ENCODE measurements around the gene LRRC71.

Gene LRRC71

GRCh38 chr1:156939786-156940334 lies 19.4 kb downstream of the LRRC71 start:
- Histone ChIP-seq H3K9me3 (ENCODE audit: control insufficient read depth in 2 of 2, low read length in 2 of 2) (no peaks in the 10 kb centered on the region), H3K27ac (ENCODE audit: low read length) (no peak overlapping the region), H3K4me1 (ENCODE audit: control insufficient read depth, insufficient read depth, low read length) (no peaks in the 10 kb centered on the region), H3K36me3 (ENCODE audit: control insufficient read depth in 2 of 2, insufficient read depth in 2 of 2, low read length in 2 of 2) (peaks cover 48 to 79% of the 10 kb centered on the region in 2 donors), H3K27me3 (ENCODE audit: control insufficient read depth in 1 of 2, insufficient read depth in 2 of 2, low read length in 2 of 2) (no peaks in the 10 kb centered on the region), H3K9ac (ENCODE audit: low read length in 2 of 2) (no peak overlapping the region), H3K4me3 (ENCODE audit: low read length in 2 of 2) (no peak overlapping the region)

- Histone ChIP-seq H3K4me1 (ENCODE audit: control insufficient read depth, insufficient read depth, low read length) (no peaks in the 10 kb centered on the region), H3K4me3 (ENCODE audit: low read length in 2 of 2) (no peak overlapping the region), H3K36me3 (ENCODE audit: control insufficient read depth in 2 of 2, insufficient read depth in 2 of 2, low read length in 2 of 2) (peaks cover 63 to 85% of the 10 kb centered on the region in 2 donors), H3K9ac (ENCODE audit: low read length in 2 of 2) (no peak overlapping the region), H3K27ac (ENCODE audit: low read length) (no peak overlapping the region), H3K9me3 (ENCODE audit: control insufficient read depth in 2 of 2, low read length in 2 of 2) (no peaks in the 10 kb centered on the region), H3K27me3 (ENCODE audit: control insufficient read depth in 1 of 2, insufficient read depth in 2 of 2, low read length in 2 of 2) (no peaks in the 10 kb centered on the region)
These were observed 21.2 kb downstream of the LRRC71 start for GRCh38 chr1:156941675-156942074.

- H3K36me3 ChIP-seq (ENCODE audit: control insufficient read depth in 2 of 2, insufficient read depth in 2 of 2, low read length in 2 of 2), result peaks cover 64 to 87% of the 10 kb centered on the region in 2 donors
- no peaks in the 10 kb centered on the region for H3K4me1 ChIP-seq (ENCODE audit: control insufficient read depth, insufficient read depth, low read length)
- H3K9me3 ChIP-seq (ENCODE audit: control insufficient read depth in 2 of 2, low read length in 2 of 2), result no peaks in the 10 kb centered on the region
These were observed 21.7 kb downstream of the LRRC71 start for GRCh38 chr1:156942176-156942575.

GRCh38 chr1:156942576-156942975 lies 22.1 kb downstream of the LRRC71 start:
- Histone ChIP-seq H3K27me3 (ENCODE audit: control insufficient read depth in 1 of 2, insufficient read depth in 2 of 2, low read length in 2 of 2) (no peaks in the 10 kb centered on the region), H3K9ac (ENCODE audit: low read length in 2 of 2) (no peak overlapping the region), H3K4me1 (ENCODE audit: control insufficient read depth, insufficient read depth, low read length) (no peaks in the 10 kb centered on the region), H3K36me3 (ENCODE audit: control insufficient read depth in 2 of 2, insufficient read depth in 2 of 2, low read length in 2 of 2) (peaks cover 64 to 85% of the 10 kb centered on the region in 2 donors), H3K27ac (ENCODE audit: low read length) (no peak overlapping the region), H3K9me3 (ENCODE audit: control insufficient read depth in 2 of 2, low read length in 2 of 2) (no peaks in the 10 kb centered on the region), H3K4me3 (ENCODE audit: low read length in 2 of 2) (no peak overlapping the region)

More at GRCh38 chr1:156942176-156942575, 21.7 kb downstream of the LRRC71 start:
- no peak overlapping the region for H3K4me3 ChIP-seq (ENCODE audit: low read length in 2 of 2)
- H3K27ac ChIP-seq (ENCODE audit: low read length), result no peak overlapping the region
- no peaks in the 10 kb centered on the region for H3K27me3 ChIP-seq (ENCODE audit: control insufficient read depth in 1 of 2, insufficient read depth in 2 of 2, low read length in 2 of 2)
- no peak overlapping the region for H3K9ac ChIP-seq (ENCODE audit: low read length in 2 of 2)

GRCh38 chr1:156943756-156944155 lies 23.3 kb downstream of the LRRC71 start:
- H3K9me3 ChIP-seq (ENCODE audit: control insufficient read depth in 2 of 2, low read length in 2 of 2), result no peaks in the 10 kb centered on the region
- no peak overlapping the region for H3K4me3 ChIP-seq (ENCODE audit: low read length in 2 of 2)
- no peak overlapping the region for H3K27ac ChIP-seq (ENCODE audit: low read length)
- H3K27me3 ChIP-seq (ENCODE audit: control insufficient read depth in 1 of 2, insufficient read depth in 2 of 2, low read length in 2 of 2), result no peaks in the 10 kb centered on the region
- no peaks in the 10 kb centered on the region for H3K4me1 ChIP-seq (ENCODE audit: control insufficient read depth, insufficient read depth, low read length)
- no peak overlapping the region for H3K9ac ChIP-seq (ENCODE audit: low read length in 2 of 2)
- H3K36me3 ChIP-seq (ENCODE audit: control insufficient read depth in 2 of 2, insufficient read depth in 2 of 2, low read length in 2 of 2), result peaks cover 74 to 90% of the 10 kb centered on the region in 2 donors

- H3K4me3 ChIP-seq (ENCODE audit: low read length in 2 of 2), result no peak overlapping the region
- no peak overlapping the region for H3K9ac ChIP-seq (ENCODE audit: low read length in 2 of 2)
- no peaks in the 10 kb centered on the region for H3K27me3 ChIP-seq (ENCODE audit: control insufficient read depth in 1 of 2, insufficient read depth in 2 of 2, low read length in 2 of 2)
- no peaks in the 10 kb centered on the region for H3K4me1 ChIP-seq (ENCODE audit: control insufficient read depth, insufficient read depth, low read length)
- H3K27ac ChIP-seq (ENCODE audit: low read length), result no peak overlapping the region
- H3K36me3 ChIP-seq (ENCODE audit: control insufficient read depth in 2 of 2, insufficient read depth in 2 of 2, low read length in 2 of 2), result peaks cover 74 to 91% of the 10 kb centered on the region in 2 donors
- H3K9me3 ChIP-seq (ENCODE audit: control insufficient read depth in 2 of 2, low read length in 2 of 2), result no peaks in the 10 kb centered on the region
These were observed 23.8 kb downstream of the LRRC71 start for GRCh38 chr1:156944268-156944667.

GRCh38 chr1:156944848-156945247 lies 24.4 kb downstream of the LRRC71 start:
- no peak overlapping the region for H3K27ac ChIP-seq (ENCODE audit: low read length)
- H3K27me3 ChIP-seq (ENCODE audit: control insufficient read depth in 1 of 2, insufficient read depth in 2 of 2, low read length in 2 of 2), result no peaks in the 10 kb centered on the region
- H3K9me3 ChIP-seq (ENCODE audit: control insufficient read depth in 2 of 2, low read length in 2 of 2), result no peaks in the 10 kb centered on the region
- no peak overlapping the region for H3K4me3 ChIP-seq (ENCODE audit: low read length in 2 of 2)
- no peak overlapping the region for H3K9ac ChIP-seq (ENCODE audit: low read length in 2 of 2)
- no peaks in the 10 kb centered on the region for H3K4me1 ChIP-seq (ENCODE audit: control insufficient read depth, insufficient read depth, low read length)
- H3K36me3 ChIP-seq (ENCODE audit: control insufficient read depth in 2 of 2, insufficient read depth in 2 of 2, low read length in 2 of 2), result peaks cover 71 to 91% of the 10 kb centered on the region in 2 donors

GRCh38 chr1:156945881-156946661 lies 25.6 kb downstream of the LRRC71 start:
- no peak overlapping the region for H3K4me3 ChIP-seq (ENCODE audit: low read length in 2 of 2)
- no peaks in the 10 kb centered on the region for H3K27me3 ChIP-seq (ENCODE audit: control insufficient read depth in 1 of 2, insufficient read depth in 2 of 2, low read length in 2 of 2)
- H3K4me1 ChIP-seq (ENCODE audit: control insufficient read depth, insufficient read depth, low read length), result no peaks in the 10 kb centered on the region
- H3K36me3 ChIP-seq (ENCODE audit: control insufficient read depth in 2 of 2, insufficient read depth in 2 of 2, low read length in 2 of 2), result peaks cover 71 to 88% of the 10 kb centered on the region in 2 donors
- no peak overlapping the region for H3K9ac ChIP-seq (ENCODE audit: low read length in 2 of 2)
- no peaks in the 10 kb centered on the region for H3K9me3 ChIP-seq (ENCODE audit: control insufficient read depth in 2 of 2, low read length in 2 of 2)
- no peak overlapping the region for H3K27ac ChIP-seq (ENCODE audit: low read length)

- Histone ChIP-seq H3K27me3 (ENCODE audit: control insufficient read depth in 1 of 2, insufficient read depth in 2 of 2, low read length in 2 of 2) (no peaks in the 10 kb centered on the region), H3K9ac (ENCODE audit: low read length in 2 of 2) (no peak overlapping the region), H3K4me3 (ENCODE audit: low read length in 2 of 2) (no peak overlapping the region), H3K27ac (ENCODE audit: low read length) (no peak overlapping the region), H3K4me1 (ENCODE audit: control insufficient read depth, insufficient read depth, low read length) (no peaks in the 10 kb centered on the region), H3K36me3 (ENCODE audit: control insufficient read depth in 2 of 2, insufficient read depth in 2 of 2, low read length in 2 of 2) (peaks cover 71 to 87% of the 10 kb centered on the region in 2 donors), H3K9me3 (ENCODE audit: control insufficient read depth in 2 of 2, low read length in 2 of 2) (no peaks in the 10 kb centered on the region)
These were observed 26.7 kb downstream of the LRRC71 start for GRCh38 chr1:156947127-156947526.

GRCh38 chr1:156947818-156948525 lies 27.5 kb downstream of the LRRC71 start:
- Histone ChIP-seq H3K27me3 (ENCODE audit: control insufficient read depth in 1 of 2, insufficient read depth in 2 of 2, low read length in 2 of 2) (no peaks in the 10 kb centered on the region), H3K9me3 (ENCODE audit: control insufficient read depth in 2 of 2, low read length in 2 of 2) (no peaks in the 10 kb centered on the region), H3K9ac (ENCODE audit: low read length in 2 of 2) (no peak overlapping the region), H3K27ac (ENCODE audit: low read length) (no peak overlapping the region), H3K4me3 (ENCODE audit: low read length in 2 of 2) (no peak overlapping the region), H3K4me1 (ENCODE audit: control insufficient read depth, insufficient read depth, low read length) (no peaks in the 10 kb centered on the region), H3K36me3 (ENCODE audit: control insufficient read depth in 2 of 2, insufficient read depth in 2 of 2, low read length in 2 of 2) (peaks cover 70 to 86% of the 10 kb centered on the region in 2 donors)
